ENCODE measurements around the gene LIPH.
A peak's percentile ranks its signal among the peaks of the same experiment; 100 is the strongest.
"Not testable (repeated sequence)": the region's sequence is repeated elsewhere in the genome, so short reads cannot be mapped to it uniquely, and the experiment has no call there.

The LIPH gene

GRCh38 chr3:185552358-185552877, at the start of gene LIPH:
Gene LIPH, minus strand, starts transcription at chr3:185552588. Its CDS starts 117 bp downstream, at chr3:185552471.
- DNase-seq (ENCODE audit: low read depth in 2 of 3, low spot score in 1 of 3) = peak in 2 of 3 donors; percentile 21 to 33

GRCh38 chr3:185595526-185595925, 43.1 kb upstream of the LIPH start:
- no peak for DNase-seq (ENCODE audit: low read depth in 2 of 3, low spot score in 1 of 3)

- no peak for DNase-seq (ENCODE audit: low read depth in 2 of 3, low spot score in 1 of 3)
Observed at GRCh38 chr3:185594073-185594472, 41.7 kb upstream of the LIPH start.

DNA sequence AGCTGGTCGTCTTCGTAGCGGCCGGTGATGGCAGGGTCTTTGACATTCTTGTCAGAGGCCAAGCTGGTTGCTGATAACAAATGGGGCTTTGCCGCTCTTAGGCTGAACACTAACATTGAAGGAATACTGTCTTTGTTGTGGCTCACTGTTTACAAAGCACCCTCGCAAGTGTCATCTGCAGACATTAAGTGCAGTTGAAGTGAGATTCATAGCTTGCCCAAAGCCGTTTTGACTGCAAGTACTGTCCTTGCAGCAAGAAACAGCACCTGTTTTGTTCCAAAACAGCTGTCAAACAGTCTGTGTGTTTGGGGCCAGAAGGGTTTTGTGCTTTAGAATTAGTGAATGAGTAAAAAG, 34.3 kb upstream of the LIPH start:
- DNase-seq (ENCODE audit: low read depth in 2 of 3, low spot score in 1 of 3) = no peak

GRCh38 chr3:185585859-185586685, 33.7 kb upstream of the LIPH start, which contains the start of gene SENP2:
Gene SENP2, plus strand, starts transcription at chr3:185586295. Its CDS starts 119 bp downstream, at chr3:185586414.
- DNase-seq (ENCODE audit: low read depth in 2 of 3, low spot score in 1 of 3) = peak; percentile 98 to 99 (median 99)

DNA sequence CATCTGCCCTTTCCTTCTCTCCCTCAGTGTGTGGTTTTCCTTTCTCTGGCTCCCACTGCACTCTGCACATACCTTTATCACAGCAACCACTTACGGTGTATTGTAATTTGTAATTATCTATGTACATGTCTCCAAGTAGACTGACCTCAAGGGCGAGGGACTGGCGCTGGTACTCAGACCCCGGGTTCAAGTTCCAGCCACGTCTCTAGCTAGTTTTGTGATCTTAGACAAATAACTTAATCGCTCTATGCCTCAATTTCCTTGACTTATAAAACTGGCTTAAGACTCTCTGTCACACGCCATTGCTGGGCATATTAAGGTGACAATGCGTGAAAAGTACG, 33.1 kb upstream of the LIPH start:
- DNase-seq (ENCODE audit: low read depth in 2 of 3, low spot score in 1 of 3) = no peak

DNA sequence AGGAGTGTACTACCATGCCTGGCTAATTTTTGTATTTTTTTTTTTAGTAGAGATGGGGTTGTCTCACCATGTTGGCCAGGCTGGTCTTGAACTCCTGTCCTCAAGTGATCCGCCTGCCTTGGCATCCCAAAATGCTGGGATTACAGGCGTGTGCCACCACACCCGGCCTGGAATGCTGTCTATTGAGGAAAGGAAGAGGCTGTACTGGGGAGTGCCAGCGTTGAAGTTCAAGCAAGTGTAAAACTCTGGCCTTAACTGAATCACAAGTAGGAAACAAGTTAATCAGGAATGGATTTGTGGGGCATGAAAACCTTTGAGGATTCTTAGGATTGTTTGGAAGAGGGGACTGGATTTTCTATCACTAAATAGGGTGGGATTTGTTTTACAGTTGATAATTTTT, 32.3 kb upstream of the LIPH start:
- no peak for DNase-seq (ENCODE audit: low read depth in 2 of 3, low spot score in 1 of 3)

DNA sequence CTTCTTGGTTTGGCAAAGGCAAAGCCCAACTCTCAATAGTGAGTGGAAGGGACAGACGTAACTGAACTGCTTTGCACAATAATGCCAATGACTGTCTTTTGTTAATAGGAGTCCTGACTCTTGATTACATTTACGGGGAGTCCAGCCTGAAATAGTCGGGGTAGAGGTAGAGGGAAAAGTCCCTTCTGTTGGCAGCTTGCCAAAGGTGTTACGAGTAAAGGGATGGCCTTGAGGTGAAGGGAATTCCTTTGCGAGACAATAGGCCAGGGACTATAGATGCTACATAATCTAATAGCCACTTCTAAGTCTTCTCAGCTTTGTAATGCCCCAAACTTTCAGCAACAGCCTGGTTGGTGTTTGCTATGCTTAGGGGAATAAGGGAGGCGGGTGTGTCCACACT, 31.5 kb upstream of the LIPH start:
- no peak for DNase-seq (ENCODE audit: low read depth in 2 of 3, low spot score in 1 of 3)

GRCh38 chr3:185582871-185583270, 30.5 kb upstream of the LIPH start:
- DNase-seq (ENCODE audit: low read depth in 2 of 3, low spot score in 1 of 3) = no peak

- no peak for DNase-seq (ENCODE audit: low read depth in 2 of 3, low spot score in 1 of 3)
Observed at GRCh38 chr3:185582236-185582635, 29.8 kb upstream of the LIPH start.

DNA sequence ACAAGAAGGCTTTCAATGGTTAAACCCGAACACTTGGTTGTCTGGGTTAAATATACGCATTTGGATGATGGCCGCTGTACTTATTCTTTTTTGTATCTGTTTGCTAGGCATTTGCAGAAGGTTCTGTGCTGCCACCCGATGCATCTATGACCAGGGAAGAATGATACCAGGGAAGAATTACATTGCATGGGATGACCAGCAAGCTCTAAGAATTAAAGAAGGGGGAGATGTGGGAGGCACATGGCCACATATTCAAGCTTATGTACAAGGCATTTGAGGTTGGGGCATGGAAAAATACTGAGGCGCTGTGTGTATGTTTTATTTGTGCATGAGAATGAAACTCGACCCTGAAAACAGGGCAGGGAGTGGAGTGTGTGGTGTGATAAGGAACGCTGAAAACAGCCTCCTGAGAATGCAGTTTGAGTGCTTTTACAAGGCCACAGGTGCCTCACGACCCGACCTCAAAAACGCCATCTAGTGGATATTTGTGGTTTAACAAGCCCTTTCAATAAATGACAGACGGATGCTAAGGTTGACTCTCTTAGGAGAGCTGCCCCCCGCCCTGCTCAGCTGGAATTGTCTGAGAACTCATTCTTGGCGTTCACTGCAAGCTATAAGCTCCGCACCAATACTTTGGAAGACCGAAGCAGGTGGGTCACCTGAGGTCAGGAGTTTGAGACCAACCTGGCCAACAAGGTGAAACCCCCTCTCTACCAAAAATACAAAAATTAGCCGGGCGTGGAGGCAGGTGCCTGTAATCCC, 22.9 kb upstream of the LIPH start:
- DNase-seq (ENCODE audit: low read depth in 2 of 3, low spot score in 1 of 3) = peak in 2 of 3 donors; percentile 22 to 68

DNA sequence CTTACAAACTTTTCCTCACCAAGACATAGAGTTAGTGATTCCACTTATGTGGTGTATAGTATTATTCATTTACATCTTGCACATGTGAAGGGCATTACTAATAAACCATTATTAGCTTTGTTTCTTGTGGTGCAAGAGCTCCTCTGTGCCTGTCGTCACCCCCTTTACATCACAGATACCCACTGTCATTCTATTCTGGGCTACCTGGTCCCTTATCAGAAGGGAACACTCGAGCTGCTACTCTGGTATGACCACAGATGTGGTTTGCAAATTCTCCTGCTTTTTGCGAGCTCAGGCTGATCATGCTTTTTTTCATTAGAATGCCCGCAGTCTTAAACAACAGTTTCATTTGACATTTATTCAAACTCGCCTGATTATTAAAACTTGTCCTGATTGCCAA, 19.8 kb upstream of the LIPH start:
- DNase-seq (ENCODE audit: low read depth in 2 of 3, low spot score in 1 of 3) = no peak

DNA sequence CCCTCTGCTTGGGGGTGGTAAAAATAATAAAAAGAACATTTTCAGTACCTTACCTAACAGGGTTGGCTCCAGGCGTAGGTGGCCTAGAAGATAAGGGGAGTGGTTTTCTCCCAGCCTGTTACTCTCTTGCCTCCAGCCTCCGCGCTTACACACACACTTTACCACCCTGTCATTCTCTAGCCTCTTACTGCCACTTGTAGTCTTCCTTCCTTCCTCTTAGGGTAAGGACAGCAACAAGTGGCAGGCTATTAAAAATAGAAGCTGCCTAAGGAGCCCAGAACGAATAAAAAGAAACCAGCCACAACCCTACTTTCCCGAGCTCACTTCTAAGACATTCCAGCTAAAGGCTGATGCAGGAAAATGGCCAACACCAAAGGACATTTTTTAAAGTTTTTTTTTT, 9.6 kb upstream of the LIPH start:
- no peak for DNase-seq (ENCODE audit: low read depth in 2 of 3, low spot score in 1 of 3)

DNA sequence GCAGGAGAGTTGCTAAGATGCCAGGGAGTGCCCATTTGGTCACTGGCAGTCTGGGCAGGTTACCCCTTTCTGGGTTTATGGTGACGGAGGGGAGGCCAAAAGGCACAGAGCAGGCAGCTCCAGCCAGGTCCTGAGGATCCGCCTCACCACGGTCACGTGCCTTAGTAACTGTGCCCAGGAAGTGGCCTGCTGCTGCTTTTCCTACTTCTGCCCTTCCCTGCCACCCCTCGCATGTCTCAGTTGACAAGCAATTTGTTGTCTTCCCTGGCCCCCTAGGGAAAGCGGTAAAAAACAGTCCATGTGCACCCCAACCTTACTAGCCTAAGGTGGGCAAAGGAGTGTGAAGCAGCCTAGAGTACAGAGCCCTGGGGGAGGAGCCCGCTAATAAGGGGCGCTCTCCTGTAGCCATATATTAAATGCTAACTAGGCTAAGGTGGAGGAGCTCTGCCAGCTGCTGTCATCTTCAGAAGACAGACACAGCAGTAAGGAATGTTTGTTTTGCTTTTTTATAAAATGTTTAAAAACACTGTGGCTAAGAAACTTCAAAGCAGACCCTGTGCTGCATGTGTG, 9.1 kb upstream of the LIPH start:
- no peak for DNase-seq (ENCODE audit: low read depth in 2 of 3, low spot score in 1 of 3)

DNA sequence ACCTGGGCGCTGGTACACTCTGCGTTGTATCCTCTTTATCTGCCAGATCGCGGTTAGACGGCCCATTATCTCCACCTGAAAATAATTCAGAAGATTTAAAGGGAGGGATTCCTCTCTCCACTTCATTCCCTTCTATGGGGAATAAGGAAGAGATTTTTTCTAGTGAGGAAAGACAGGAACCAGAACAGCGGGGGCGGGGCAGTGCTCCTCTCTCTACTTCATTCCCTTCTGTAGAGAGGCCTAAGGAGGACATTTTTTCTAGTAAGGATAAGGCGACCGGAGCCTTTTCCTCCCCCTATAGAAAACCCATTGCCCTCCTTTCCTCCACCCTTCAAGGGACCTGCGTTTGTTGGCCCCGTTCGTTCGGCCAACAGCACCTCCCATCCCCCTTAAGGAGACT, 8.3 kb upstream of the LIPH start:
- no peak for DNase-seq (ENCODE audit: low read depth in 2 of 3, low spot score in 1 of 3)

GRCh38 chr3:185559706-185560090, 7.3 kb upstream of the LIPH start:
- DNase-seq (ENCODE audit: low read depth in 2 of 3, low spot score in 1 of 3) = no peak

DNA sequence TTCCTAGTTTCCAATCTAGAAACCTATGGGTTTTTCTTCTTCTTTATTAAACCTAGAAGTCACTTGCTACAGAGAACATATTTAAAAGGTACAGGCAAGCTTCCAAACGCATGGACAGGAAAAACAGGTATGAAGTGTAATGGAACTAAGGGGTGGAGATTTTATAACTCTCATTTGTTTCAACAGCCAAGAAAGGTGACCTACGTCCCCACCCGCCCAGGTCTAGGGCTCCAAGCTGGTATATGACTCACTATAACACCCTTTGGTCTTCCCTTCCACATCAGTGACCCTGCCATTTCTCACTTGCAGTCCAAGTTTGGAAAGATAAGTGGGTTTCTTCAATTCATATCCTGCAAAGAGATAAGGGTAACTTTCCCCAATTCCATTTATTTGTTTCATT, 6.0 kb upstream of the LIPH start:
- no peak for DNase-seq (ENCODE audit: low read depth in 2 of 3, low spot score in 1 of 3)

- not testable (repeated sequence) for DNase-seq (ENCODE audit: low read depth in 2 of 3, low spot score in 1 of 3)
Observed at GRCh38 chr3:185556640-185557039, 4.3 kb upstream of the LIPH start.

- DNase-seq (ENCODE audit: low read depth in 2 of 3, low spot score in 1 of 3) = no peak
Observed at GRCh38 chr3:185555860-185556347, 3.5 kb upstream of the LIPH start.

DNA sequence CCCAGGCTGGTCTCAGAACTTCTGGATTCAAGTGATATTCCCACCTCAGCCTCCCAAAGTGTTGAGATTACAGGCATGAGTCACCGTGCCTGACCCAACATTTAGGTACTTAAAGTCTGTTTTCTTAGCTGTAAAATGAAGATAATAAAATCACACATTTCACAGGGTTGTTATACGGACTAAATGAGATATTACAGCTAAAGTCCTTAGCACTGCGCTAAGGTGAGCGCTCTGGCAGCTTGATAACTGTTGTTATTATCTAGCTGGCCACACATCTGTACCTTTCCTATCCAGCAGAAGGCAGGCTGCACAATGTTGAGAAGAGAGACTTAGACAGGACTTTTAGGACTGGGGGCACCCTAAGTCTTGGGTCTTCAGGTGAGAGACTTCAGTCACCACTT, 2.7 kb upstream of the LIPH start:
- DNase-seq (ENCODE audit: low read depth in 2 of 3, low spot score in 1 of 3) = no peak

DNA sequence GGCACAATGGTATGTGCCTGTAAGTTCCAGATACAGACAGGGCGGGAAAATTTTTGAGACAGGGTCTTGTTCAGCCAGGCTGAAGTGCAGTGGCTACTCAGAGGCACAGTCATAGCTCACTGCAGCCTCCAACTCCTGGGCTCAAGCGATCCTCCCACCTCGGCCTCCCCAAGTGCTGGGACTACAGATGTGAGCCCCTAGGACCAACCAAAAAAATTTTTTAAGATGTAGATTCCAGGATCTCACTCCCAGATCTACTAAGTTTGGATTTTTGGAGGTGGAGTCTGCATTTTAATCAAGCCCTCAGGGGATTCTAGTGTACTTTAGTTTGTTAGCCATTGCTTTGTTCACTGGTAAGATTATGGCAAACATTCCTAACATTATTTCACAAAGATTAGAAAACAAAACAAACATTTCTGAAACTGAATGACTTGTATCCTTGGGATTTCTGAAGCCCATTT, 2.7 kb downstream of the LIPH start:
- no peak for DNase-seq (ENCODE audit: low read depth in 2 of 3, low spot score in 1 of 3)

DNA sequence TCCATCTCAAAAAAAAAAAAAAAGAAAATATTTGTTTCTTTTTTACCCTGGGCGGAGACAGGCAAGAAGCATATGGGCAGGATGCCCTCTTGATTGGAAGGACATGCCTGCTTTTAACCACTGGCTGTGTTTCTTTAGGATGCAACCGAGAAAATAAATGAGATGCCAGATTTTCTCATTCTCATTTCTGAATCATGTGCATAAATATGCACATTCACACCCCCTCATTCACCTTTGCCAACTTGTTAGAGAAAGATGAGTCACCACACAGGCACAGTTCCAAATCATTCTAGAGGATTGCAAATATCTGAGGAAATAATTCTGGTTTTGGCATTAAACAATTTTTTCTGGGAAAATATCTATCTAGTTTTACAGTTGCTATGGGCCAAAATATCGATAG, 3.3 kb downstream of the LIPH start:
- DNase-seq (ENCODE audit: low read depth in 2 of 3, low spot score in 1 of 3) = no peak
